HCEC 1CT (cell line): Measurements from ENCODE around the gene ABCD2.
"Not testable (repeated sequence)": the region's sequence is repeated elsewhere in the genome, so short reads cannot be mapped to it uniquely, and the experiment has no call there.

ENCODE experiments used
- DNase-seq: peaks from one replicate; pipeline ENCODE4 v3.0.0-alpha.2; 2017

Gene ABCD2

DNA sequence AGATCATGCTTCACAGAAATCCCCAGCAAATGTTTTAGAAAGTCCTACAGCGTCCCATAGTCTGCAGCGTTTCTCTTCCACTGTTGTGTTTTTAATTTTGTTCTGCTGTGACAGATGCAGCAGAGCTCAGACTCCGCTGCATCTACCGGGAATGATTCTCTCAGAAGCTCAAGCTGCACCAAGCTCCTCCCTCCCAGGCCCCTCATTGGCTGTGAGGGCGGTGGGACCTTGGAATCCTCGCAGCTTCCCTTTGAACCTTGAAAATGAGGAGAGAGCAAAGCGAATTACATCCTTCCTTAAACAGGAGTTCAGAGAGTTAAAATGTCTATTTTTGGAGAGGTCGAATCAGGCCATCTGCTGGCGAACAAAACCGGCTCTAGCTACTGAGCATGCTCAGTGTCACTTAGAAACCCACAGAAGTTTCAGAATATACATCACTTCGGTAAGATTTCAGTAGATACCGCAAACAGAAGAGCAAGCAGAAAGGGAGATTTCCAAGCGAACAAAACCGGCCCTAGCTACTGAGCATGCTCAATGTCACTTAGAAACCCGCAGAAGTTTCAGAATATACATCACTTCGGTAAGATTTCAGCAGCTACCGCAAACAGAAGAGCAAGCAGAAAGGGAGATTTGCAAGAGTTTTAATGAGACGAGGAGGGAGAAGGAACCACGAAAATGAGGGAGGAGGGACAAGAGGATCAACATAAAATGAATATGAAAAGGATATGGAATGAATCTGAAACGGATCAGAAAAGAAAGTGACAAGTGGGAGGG lies at the start of gene ABCD2:
Gene ABCD2 (minus strand): TSS at position 144 of the 774 bp plus-strand sequence. CDS start 188 bp downstream, outside the sequence.
- DNase-seq = peak; percentile 85

DNA sequence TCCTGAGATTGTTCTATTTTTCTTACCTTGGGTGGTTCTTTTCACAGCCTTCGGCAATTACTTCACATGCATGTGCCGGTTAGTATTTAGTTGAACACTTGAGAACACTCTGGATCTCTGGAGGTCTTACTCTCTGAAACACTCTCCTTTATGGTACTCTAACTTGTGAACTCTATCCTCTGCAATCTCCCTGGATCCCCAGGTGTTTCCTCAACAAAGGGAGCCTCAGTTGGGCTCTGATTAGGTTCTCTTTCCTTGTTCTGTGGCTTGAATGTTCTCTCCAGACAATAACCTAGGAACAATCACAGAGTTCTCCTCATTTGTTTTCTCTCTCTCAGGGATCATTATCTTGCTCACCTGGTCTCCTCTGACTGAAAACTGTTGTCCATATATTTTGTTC lies 40.5 kb upstream of the ABCD2 start:
- DNase-seq = no peak

DNA sequence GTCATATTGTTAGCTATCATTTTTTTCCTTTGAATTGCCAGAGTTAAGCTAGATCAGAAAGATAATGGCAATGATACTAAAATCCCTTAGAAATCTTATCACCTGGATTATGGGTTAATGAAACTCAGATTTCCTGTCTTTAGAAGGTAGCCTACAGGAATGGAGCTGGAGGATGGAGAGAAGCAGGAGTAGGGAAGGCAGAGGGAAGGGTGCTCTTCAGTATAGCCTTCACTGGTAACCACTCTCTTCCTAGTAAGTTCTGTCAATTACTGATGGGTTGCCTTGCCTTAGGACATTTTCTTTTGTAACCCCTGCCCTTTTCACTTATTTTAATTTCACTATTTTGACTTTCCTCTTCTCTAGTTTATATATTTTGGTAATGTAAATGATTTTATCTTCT lies 27.8 kb upstream of the ABCD2 start:
- no peak for DNase-seq

DNA sequence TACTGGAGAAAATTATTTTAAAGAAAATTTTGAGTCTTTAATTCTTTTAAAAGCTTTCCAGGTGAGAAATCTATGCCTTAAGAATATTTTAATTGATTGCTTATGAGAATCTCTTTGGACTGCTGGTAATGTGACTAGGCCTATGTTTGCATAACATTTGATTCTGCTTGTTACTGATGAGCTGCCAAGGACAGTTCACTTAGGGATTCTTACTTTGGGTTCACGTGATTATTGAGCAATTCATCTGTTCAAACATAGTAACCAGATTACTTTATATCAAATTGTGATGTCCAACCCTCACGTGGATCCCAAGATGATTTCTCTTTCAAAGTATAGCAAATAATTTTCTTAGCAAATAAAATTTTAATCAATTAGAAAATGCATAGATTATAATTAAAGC lies 27.4 kb upstream of the ABCD2 start:
- DNase-seq = no peak

DNA sequence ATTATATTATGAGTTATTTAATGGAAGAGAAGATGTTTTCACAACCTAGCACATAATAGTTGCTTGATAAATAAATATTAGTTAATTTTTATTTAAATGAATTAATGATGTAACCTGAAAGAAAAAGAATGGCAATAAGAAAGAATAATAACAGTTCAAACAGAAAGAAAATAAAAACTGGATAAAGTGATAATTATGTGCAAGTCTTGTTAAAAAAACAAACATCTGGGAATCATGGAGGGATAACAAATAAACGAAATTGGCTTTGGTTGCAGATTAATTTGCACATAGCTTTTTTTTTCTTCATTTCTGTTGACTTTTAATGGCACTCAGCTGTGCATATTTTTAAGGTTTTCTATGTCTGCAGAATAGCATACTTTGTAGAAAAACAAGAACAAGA lies 23.4 kb upstream of the ABCD2 start:
- DNase-seq = no peak

DNA sequence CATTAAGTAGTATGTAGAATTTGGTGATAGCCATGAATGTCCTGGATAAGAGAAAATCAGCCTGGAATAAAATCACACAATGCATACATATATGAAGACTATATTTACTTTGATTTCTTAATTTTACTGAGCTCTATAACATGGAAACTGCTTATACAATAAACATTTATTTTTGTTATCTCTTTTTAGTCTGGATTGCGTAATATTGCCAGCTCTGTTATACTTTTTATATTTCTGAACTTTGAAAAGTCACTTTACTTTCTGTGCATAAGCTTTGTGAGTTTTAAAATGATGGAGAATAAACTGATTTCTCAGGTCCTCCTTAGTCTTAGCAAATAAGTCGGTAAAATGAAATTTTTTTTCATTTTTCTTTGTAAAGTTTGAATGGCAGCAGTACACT lies 19.2 kb upstream of the ABCD2 start:
- no peak for DNase-seq

DNA sequence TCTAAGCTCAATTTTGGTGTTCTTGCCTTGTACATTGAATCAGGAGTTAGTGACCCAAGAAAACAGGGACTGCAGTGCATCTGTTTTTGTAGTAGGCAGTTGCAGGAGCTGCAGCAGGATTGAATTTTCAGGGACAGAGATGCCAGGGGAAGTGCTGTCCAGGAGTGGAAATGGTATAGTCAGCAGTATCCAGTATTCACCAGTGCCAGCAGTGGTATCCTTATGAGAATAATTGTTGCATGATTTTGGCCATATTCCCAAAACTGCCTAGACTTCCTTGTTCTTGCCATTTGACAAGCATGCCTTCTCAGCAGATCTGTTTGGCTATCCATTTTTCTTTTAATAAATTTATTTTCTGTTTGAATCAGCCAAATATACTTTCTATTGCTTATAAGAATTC lies 18.6 kb upstream of the ABCD2 start:
- no peak for DNase-seq

DNA sequence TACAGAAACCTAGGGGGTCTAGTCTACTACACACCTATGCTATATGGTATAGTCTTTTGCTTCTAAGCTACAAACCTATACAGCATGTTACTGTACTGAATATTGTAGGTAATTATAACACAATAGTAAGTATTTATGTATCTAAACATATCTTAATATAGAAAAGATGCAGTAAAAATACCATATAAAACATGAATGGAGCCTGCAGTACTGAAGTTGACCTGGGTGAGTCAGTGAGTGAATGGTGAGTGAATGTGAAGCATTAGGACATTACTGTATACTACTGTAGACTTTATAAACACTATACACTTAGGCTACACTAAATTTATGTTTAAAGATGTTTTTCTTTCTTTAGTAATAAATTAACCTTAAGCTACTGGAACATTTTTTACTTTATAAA lies 13.1 kb upstream of the ABCD2 start:
- DNase-seq = no peak

DNA sequence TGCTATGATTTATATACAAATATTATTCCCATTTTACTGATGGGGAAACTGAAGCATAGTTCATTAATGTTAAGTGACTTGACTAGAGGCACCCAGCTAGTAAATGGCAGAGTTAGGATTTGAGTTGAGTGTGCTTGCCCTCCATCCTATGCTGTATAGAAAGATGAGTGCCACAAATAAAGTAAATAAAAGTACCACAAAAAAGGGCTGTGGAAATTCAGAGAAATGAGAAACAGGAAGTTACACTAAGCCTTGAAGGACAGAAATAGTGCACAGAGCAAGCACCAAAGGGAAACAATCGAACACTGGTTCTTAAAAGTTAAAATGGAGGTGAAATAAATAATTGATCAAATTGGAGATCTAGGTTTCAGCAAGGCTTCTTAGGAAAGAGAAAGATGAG lies 9.2 kb upstream of the ABCD2 start:
- no peak for DNase-seq

DNA sequence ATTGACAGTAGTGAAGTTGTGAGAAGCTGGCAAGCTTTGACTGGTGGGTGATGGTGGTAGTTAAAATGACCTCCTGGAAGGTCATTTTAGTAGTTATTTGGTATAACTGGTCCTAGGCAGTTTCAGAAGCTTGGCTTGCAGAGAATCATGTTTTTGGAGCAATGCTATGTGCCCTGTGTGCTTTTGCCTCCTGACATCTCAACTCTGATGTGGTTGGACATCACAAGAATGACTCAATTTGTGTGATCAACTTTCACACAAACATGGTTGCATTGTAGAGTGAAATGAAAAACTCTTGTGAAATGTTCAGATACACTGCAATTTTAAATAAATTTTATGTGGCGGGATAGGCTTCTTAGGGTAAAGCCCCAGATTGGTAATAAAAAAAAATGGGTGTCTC lies 8.3 kb upstream of the ABCD2 start:
- DNase-seq = no peak

DNA sequence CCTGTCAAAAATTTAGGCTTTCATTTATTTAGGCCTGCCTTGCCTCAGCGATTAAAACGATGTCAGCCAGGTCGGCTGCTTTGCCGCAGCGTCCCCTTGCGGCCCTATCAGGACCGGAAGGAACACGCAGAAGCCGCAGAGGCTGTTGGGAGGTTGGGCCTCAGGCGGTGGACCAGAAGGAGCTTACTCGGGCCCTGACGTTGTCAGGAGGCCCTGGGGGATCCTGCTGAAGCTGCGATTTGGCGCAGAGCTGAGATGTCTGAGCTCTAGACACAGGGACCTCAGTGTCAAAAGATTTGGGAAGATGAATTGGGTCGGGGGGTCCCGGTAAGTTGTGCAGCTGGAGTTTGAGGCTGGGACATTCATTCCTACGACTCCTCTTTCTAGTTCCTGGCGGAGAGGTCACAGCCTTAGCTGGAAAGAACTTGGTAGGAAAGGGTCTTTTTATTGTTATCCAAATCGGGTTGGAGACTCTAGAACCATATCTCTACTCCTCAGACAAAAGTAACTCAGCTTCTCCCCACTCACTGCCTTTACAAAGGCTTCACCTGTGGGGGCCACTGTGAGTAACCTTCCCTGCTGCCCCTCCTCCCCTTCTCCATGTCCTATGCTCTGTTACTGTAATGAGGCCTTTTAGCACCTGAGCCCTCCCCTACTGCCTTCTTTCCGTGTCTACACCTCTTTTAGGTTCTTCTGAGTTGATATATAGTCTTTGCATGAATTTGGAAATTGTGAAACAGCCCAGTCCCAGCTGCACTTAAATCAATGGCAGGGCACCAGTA lies 6.6 kb upstream of the ABCD2 start:
- DNase-seq = no peak

DNA sequence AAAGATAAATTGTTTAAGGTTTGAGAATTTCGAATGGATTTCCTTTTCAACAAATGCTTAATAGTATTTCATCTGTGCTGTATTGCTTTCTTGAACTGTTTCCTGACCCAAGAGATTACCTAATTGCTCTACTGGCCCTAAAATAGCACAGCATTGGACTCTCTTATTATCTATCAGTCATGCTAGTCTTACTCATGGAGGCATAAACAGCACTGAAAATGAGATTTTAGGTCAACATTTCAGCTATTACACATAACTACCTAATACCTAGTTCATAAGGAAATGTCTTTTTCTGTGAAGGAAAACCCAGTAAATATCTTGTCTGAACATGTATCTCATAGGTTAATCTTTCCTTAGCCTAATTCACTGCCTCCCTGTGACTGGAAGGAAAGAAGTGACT lies 4.3 kb upstream of the ABCD2 start:
- no peak for DNase-seq

DNA sequence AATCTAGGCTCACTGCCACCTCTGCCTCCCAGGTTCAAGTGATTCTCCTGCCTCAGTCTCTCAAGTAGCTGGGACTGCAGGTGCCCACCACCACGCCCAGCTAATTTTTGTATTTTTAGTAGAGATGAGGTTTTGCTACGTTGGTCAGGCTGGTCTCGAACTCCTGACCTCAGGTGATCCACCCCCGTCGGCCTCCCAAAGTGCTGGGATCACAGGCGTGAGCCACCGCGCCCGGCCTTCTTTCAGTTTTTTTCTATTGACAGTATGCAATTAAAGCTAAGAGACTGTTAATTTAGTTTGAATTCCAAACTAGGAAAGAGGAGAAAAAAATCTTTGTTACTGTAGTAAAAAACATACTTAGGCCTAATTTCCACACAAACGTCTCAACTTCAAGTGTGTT lies 3.6 kb upstream of the ABCD2 start:
- DNase-seq = not testable (repeated sequence)

DNA sequence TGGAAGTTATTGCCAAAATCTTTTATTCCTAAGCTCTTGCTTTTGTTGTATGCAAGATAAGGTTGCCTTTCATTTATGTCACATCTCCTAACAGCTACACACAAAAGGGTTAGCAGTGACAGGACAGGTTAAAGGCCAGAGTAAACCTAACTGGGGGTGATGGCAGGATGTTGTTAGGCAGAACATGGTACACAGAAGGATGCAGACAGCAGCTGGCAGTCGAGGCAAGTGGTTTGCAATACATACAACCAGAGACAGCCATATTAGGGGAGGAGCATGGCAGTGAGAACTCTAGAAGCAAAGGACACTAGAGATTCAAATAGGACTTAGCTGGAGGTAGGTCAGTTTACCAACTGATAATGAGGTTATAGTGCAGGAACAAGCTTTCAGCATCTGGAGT lies 2.7 kb upstream of the ABCD2 start:
- DNase-seq = no peak

DNA sequence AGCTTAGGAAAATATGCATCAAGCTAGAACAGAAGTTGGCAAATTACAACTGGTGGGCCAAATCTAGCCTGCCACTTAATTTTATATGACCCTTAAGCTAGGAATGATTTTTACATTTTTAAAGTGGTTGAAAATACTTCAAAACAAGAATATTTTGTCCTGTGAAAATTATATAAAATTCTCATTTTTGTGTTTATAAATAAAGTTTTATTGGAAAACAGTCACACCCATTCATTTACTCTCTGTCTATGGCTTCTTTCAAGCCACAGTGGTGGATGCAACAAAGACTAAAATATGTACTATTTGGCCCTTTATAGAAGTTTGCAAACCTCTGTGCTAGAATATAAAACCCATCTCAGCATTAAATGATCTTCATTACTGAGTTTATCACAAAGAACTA lies 2.1 kb upstream of the ABCD2 start:
- no peak for DNase-seq

DNA sequence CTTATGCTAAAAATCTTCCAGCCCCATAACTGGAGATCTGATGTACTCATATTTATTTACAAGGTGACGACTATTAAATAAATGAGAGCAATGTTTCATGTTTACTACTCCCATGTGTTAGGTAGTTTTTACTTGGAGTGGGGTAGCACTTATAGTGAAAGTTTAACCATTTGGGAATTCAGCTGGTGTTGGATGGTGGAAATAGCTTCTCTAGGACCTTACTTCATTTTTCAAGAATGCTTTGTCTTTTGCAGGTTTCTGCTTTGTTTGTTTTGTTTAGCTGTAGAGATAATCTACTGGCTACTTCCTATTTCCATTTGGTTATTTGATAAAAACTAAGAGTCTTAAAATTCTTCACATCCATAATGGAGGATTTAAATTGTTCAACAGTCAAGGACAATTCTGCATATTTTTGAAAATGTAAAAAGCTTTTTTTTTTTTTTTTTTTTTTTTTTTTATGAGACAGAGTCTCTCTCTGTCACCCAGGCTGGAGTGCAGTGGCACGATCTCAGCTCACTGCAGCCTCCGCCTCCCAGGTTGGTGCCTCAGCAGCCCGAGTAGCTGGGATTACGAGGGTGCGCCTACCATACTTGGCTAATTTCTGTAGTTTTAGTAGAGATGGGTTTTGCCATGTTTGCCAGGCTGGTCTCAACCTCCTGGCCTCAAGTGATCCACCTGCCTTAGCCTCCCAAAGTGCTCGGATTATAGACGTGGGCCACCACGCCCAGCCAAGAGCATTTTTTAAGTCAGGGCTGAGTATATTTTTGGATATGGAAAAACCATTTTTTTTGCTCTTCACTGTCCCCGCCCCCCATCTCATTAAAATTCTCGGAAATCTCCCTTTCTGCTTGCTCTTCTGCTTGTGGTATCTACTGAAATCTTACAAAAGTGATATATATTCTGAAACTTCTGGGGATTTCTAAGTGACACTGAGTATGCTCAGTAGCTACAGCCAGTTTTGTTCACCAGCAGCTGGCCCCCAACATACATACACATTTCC lies 1.4 kb upstream of the ABCD2 start:
- no peak for DNase-seq

DNA sequence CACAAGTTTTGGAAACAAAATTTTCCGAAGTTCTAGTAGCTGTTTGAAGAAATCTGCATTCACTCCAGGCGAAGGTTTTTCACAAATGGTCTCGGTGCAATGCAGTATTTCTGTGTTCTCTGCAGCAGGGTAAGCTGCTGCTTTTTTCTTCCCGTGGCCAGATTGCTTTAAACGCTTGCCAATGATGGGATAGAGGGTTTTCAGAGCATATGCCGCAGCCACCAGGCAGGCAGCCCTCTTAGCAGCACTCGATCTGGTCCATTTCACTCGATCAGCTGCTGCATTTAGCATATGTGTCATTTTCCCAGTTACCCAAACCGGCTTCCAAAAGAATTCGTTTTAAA lies 315 bp downstream of the ABCD2 start:
- no peak for DNase-seq

DNA sequence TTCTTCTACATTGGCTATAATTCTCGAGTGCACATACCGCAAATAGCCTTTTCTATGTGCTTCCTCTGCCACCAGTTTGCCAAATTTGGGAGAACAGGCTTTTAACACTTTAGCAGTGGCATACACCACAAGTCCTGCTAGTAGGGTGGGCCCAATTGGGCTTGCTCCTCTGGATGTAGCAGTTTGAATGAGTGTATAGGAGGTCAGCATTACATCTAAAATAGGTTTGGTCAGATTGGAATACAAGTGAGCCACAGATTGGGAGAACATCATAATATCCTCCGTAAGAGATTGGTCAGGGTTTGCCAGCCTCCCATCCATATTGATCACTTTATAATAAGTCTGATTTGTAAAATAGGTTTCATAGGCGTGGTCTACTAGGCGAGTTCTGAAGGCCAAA lies 902 bp downstream of the ABCD2 start:
- DNase-seq = no peak

DNA sequence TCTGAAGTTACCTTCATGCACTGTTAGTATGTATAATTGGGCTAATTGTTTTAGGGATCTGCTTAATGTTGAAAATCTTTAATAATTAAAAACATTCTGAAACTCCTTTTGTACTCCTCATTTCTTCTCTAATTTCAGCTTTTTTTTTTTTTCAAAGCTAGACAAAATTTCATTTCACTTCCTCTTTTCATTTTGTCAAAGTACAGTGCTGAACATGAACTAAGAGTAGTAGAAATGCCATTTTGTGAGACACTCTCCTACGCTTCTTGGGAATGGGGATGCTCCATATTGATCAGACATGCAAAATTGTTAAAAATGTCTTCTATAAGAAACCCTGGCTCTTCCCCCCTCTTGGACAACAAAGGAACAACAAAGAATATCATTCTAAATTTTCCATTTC lies 1.7 kb downstream of the ABCD2 start:
- DNase-seq = no peak

DNA sequence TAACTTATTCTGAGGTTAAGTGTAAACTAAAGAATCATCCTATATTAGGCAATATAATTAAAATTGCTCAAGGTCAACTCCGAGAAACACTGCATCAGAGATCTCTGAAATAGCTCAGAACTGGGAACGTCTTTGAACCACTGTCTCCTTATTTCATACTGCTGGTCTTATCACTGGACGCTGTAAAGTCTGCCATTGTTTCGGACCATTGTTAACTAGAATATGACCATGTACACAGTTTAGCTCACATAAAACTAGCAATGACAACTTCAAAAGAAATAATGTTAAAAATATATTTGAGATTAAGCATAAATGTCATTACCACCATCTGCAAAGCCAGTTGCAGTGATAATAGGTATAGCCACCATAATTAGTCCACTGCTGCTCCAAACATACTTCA lies 2.9 kb downstream of the ABCD2 start:
- DNase-seq = no peak

DNA sequence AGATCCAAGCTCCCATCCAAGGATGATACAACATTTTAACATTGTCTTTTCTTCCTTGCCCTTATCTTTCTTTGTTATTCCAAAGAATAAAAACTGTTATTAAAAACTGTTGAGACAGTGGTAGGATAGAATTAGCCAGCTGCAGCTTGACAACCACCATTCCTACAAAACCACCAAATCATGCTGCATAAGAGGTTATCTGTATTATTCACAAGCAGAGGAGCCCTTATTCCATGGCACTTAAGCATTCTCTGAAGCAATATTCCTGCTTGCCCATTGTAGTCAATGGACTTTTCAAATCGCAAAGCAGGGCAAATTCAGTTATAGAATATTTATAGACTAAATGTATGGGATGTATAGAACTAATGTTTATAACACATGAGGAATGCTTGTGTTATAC lies 3.4 kb downstream of the ABCD2 start:
- DNase-seq = no peak

DNA sequence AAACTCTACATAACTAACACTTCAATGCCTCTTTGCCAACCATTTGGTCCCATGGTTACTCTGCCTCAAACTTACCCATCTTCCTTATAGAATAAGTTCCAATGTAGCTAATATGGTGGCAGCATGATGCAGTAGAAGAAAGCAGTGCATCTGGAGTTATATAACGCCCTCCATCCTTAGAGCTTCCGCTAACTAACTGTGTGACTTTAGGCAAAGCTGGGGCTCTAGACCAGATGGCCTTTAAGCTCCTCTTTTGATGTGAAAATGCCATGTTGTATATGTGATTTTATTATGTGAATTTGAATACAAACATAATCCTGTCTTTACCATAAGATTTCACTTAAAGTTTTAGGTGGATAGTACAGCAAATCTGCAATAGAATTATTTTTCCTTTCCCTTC lies 6.1 kb downstream of the ABCD2 start:
- no peak for DNase-seq

DNA sequence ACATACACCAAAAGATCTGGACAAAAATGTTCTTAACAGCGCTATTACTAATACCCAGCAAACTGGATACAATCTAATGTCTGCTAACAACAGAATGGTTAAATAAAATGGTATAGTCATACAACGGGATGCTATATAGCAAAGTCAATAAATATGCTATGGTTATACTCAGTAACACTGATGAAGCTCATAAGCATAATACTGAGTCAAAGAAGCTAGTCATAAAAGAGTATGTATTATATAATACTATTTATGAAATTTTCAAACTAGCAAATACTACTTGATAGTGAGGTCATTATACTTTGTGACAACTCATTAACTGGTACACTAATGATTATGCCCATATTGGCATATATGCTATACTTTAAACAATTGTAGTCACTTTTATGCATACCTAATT lies 7.4 kb downstream of the ABCD2 start:
- no peak for DNase-seq

DNA sequence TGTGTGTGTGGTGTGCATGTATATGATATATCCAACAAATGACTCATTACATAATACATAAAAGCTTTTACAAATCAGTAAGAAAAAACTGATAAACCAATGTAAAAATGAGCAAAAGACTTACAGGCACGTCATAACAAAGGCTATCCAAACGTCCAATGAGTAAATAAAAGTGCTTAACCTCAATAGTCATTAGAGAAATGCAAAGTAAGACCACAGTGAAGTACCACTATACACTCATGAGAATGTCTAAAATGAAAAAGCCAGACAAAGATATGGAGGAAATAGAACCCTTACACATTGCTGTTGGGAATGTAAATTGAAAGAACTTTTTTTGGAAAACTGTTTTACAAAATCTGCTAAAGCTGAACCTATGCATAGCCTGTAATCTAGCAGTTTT lies 7.8 kb downstream of the ABCD2 start:
- DNase-seq = no peak
